Epithelial cell of esophagus (primary cell): Measurements from ENCODE around the gene PAFAH1B1.

Experiments
- DNase-seq: peaks from one replicate; pipeline ENCODE4 v3.0.0; 2010; ENCODE audit warnings: low read depth
- H3K4me3 ChIP-seq: 2 replicates; pipeline ENCODE4 v1.5.1; 2011; ENCODE audit warnings: mild to moderate bottlenecking, low read length, control low read depth
- TF ChIP-seq, protein P1 (sequence below): IDR thresholded peaks from 2 replicates; pipeline ENCODE4 v1.5.1; 2011; ENCODE audit warnings: low read depth, mild to moderate bottlenecking, low read length, control low read depth, inconsistent platforms; ENCODE audit not compliant: insufficient read depth; ENCODE audit errors: missing control alignments

The PAFAH1B1 gene

GRCh38 chr17:2700491-2701141, 107.2 kb downstream of the PAFAH1B1 start:
- TF ChIP-seq, protein P1, sequence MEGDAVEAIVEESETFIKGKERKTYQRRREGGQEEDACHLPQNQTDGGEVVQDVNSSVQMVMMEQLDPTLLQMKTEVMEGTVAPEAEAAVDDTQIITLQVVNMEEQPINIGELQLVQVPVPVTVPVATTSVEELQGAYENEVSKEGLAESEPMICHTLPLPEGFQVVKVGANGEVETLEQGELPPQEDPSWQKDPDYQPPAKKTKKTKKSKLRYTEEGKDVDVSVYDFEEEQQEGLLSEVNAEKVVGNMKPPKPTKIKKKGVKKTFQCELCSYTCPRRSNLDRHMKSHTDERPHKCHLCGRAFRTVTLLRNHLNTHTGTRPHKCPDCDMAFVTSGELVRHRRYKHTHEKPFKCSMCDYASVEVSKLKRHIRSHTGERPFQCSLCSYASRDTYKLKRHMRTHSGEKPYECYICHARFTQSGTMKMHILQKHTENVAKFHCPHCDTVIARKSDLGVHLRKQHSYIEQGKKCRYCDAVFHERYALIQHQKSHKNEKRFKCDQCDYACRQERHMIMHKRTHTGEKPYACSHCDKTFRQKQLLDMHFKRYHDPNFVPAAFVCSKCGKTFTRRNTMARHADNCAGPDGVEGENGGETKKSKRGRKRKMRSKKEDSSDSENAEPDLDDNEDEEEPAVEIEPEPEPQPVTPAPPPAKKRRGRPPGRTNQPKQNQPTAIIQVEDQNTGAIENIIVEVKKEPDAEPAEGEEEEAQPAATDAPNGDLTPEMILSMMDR, result no peak
- no peak for DNase-seq
- no peak overlapping the region for H3K4me3 ChIP-seq

DNA sequence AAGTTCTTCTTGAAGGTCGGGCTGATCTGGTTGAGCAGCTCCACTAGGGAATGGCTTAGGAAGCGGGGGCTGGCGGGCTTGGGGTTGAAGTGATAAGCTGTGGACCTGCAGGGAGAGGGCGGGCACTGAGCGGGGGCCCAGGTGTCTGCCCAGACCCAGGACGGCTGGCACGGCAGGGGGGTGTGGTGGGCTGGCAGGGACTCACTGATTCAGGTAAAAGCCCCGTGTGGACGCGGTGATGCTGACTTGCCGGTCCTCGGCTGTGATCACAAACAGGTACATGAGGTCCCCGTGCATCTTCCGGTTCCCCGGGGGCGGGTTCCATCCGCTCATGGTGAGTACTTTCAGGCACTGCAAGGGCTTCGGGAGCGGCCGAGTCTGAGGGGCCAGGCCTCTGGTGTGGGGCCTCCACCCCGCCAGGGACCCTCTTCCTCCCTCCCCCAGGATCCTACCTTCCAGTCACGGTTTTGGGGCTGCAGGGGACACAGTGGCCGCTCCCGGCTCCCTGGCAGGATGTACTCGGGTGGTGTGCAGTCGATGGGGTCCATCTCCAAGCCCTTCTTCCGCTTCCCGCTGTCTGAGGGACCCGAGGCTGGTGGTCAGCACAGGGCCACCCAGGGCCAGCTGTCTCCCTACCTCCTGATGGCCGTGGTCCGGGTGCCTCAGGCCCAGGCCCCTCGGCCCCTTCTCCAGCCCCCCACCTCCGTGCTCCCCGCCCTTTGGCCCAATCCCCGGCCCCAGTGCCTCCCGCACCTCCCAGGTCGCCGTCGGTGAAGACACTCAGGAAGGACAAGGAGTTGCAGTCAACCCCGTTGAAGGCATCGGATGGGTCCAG, 107.9 kb downstream of the PAFAH1B1 start:
- H3K4me3 ChIP-seq, result no peak overlapping the region
- TF ChIP-seq, protein P1, result no peak
- no peak for DNase-seq

DNA sequence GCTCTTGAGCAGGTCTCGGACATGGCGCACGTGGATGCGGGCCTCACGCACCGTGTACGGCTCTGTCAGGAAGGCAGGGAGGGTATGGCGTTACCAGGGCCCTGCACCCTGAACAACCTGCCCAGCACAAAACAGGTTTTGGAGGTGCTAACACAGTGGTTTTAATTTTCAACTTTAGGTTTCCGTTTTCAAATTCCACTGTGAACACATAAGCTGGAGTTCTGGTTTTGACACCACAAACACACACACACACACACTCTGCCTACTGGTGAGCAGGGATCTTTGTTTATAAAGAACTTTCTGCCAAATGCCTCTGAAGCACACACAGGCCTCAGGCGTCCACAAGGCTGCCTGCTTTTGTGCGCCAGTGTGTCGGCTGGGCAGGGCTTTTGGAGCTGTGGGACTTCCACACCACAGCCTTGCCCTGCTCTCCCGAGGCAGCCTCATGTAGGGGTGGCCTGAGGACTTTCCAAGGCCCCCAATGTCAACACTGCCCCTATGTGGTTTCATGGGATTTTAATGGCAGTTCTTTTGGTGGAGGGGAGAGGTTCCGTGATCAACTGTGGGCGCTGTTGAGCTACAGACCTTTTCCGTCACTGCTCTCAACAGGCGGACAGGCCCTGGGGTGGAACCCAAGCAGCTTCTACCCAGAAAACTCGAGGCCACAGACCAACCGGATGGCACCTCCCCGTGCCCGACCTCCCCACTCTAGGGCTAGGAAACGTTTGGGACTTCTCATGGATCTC, 108.7 kb downstream of the PAFAH1B1 start:
- DNase-seq, result no peak
- H3K4me3 ChIP-seq, result no peak overlapping the region
- TF ChIP-seq, protein P1, result no peak

GRCh38 chr17:2703181-2703580, 109.7 kb downstream of the PAFAH1B1 start:
- H3K4me3 ChIP-seq, result no peak overlapping the region
- TF ChIP-seq, protein P1, result no peak
- DNase-seq, result no peak

- TF ChIP-seq, protein P1, result no peak
- DNase-seq, result no peak
- H3K4me3 ChIP-seq, result no peak overlapping the region
Observed at GRCh38 chr17:2703606-2704005, 110.2 kb downstream of the PAFAH1B1 start.

- TF ChIP-seq, protein P1, result no peak
- DNase-seq, result no peak
- no peak overlapping the region for H3K4me3 ChIP-seq
Observed at GRCh38 chr17:2704031-2704889, 110.8 kb downstream of the PAFAH1B1 start.
